ENCODE data around the gene STX18. TPM values are rescaled to one million over a fixed set of nuclear protein-coding genes. Genes with fewer than 3 reads are reported as not detected.

Gene STX18
- total RNA-seq, 2 experiments from 2014 or later: 19.5 to 20.0 TPM

DNA sequence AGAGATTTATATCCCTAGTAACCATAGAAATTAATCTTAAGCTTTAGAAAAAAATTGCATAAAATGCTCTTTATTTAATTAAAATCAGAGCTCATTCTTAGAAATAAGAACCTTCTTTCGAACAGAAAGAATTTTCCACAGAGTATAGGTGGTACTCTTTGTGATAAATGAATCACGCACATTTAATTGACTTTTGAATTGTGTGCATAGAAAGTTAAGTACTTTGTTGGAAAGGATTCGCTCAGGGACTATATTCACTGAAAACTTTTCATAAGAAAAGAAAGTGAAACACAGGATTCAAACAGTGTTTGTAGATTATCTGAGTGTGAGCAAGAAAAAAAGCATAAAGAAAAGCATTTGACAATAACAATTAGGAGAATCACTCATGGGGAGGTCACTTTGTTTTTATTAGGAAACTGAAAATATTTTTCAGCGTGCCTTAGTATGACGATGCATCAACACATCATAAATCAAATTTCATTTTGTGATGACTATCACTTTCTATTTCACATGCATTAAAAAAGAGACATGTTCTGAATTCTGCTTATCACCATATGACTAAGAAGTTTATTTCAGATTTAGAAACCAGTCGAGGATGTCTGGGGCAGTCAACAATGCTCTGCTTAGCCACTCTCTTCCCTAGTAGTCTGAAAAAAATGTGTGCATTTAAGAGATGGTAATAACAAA, 49.5 kb downstream of the STX18 start:
- peak; percentile 83 for ATAC-seq
- POLR2A ChIA-PET: no interaction called here
- H3K27me3 Mint-ChIP-seq: no peaks in the 10 kb centered on the region
- no peaks in the 10 kb centered on the region for H3K36me3 Mint-ChIP-seq (ENCODE audit: low read depth)
- no peaks in the 10 kb centered on the region for H3K9me3 Mint-ChIP-seq
- TF ChIP-seq, protein P1, sequence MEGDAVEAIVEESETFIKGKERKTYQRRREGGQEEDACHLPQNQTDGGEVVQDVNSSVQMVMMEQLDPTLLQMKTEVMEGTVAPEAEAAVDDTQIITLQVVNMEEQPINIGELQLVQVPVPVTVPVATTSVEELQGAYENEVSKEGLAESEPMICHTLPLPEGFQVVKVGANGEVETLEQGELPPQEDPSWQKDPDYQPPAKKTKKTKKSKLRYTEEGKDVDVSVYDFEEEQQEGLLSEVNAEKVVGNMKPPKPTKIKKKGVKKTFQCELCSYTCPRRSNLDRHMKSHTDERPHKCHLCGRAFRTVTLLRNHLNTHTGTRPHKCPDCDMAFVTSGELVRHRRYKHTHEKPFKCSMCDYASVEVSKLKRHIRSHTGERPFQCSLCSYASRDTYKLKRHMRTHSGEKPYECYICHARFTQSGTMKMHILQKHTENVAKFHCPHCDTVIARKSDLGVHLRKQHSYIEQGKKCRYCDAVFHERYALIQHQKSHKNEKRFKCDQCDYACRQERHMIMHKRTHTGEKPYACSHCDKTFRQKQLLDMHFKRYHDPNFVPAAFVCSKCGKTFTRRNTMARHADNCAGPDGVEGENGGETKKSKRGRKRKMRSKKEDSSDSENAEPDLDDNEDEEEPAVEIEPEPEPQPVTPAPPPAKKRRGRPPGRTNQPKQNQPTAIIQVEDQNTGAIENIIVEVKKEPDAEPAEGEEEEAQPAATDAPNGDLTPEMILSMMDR (IDR thresholded peaks at IDR 0.05): no peak
- DNase-seq: peak; percentile 5
- peaks cover 7% of the 10 kb centered on the region for H3K4me1 Mint-ChIP-seq (ENCODE audit: low read depth)
- CTCF ChIA-PET: interaction anchor here (1.6 kb wide), 1 partner anchor 12 kb away, joined by 5 read pairs; no protein-coding TSS in a partner anchor
- H3K4me3 Mint-ChIP-seq: peak overlapping the region; percentile 53
- intact Hi-C loops (cut with micrococcal nuclease): no loop called here
- peak overlapping the region; percentile 65 for H3K27ac Mint-ChIP-seq

DNA sequence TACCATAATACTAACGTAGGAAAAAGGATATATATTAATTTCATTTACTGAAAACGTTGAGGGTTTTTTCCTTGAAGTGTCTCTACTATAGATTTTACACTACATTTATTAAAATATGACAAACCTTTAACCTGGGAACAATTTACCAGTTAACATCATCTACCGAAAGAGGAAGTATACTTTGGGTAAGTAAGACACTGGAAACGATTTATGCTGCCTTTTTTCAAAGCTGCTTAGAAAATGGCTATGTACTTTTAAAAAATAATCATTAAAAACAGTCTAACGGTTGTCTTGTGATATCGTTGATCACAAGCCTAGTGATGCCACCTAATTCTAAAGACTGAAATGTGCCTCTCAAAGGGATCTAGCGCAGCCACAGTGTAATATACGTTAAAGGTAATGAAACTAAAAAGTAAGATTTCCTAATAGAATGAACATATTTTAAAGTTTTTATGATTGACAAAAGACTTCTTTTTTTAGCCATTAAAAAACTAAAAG, 50.4 kb downstream of the STX18 start:
- ATAC-seq (no peak), DNase-seq (no peak)
- TF ChIP-seq, protein P1 (IDR thresholded peaks at IDR 0.05): no peak
- Mint-ChIP-seq H3K4me3 (no peak overlapping the region), H3K27ac (no peak overlapping the region), H3K4me1 (ENCODE audit: low read depth) (peaks cover 7% of the 10 kb centered on the region), H3K27me3 (no peaks in the 10 kb centered on the region), H3K9me3 (no peaks in the 10 kb centered on the region), H3K36me3 (ENCODE audit: low read depth) (no peaks in the 10 kb centered on the region)
- intact Hi-C loops (cut with micrococcal nuclease): no loop called here
- CTCF ChIA-PET: interaction anchor here (1.6 kb wide), 1 partner anchor 11 kb away, joined by 5 read pairs; no protein-coding TSS in a partner anchor
- POLR2A ChIA-PET: no interaction called here

- H3K36me3 Mint-ChIP-seq (ENCODE audit: low read depth): no peaks in the 10 kb centered on the region
- TF ChIP-seq, protein P1 (IDR thresholded peaks at IDR 0.05): no peak
- H3K27me3 Mint-ChIP-seq: no peaks in the 10 kb centered on the region
- POLR2A ChIA-PET: interaction anchor here (1.4 kb wide), 1 partner anchor 51 kb away, joined by 5 read pairs; the partner anchor contains the start of gene STX18
- no peak overlapping the region for H3K4me3 Mint-ChIP-seq
- no peak for DNase-seq
- no peak for ATAC-seq
- H3K9me3 Mint-ChIP-seq: no peaks in the 10 kb centered on the region
- intact Hi-C loops (cut with micrococcal nuclease): no loop called here
- no peak overlapping the region for H3K27ac Mint-ChIP-seq
- peaks cover 7% of the 10 kb centered on the region for H3K4me1 Mint-ChIP-seq (ENCODE audit: low read depth)
- CTCF ChIA-PET: interaction anchor here (1.6 to 4.2 kb wide), 2 partner anchors 10 to 85 kb away, joined by 5 to 18 read pairs; no protein-coding TSS in a partner anchor
Measured at GRCh38 chr4:4490816-4491215, 51.0 kb downstream of the STX18 start.

GRCh38 chr4:4490041-4490440, 51.8 kb downstream of the STX18 start:
- POLR2A ChIA-PET: interaction anchor here (1.4 kb wide), 1 partner anchor 52 kb away, joined by 5 read pairs; the partner anchor contains the start of gene STX18
- H3K36me3 Mint-ChIP-seq (ENCODE audit: low read depth): no peaks in the 10 kb centered on the region
- H3K4me3 Mint-ChIP-seq: no peak overlapping the region
- TF ChIP-seq, protein P1 (IDR thresholded peaks at IDR 0.05): no peak
- intact Hi-C loops (cut with micrococcal nuclease): no loop called here
- CTCF ChIA-PET: interaction anchor here (1.6 to 4.2 kb wide), 3 partner anchors 26 to 198 kb away, joined by 3 to 18 read pairs (median 4); no protein-coding TSS in a partner anchor
- H3K4me1 Mint-ChIP-seq (ENCODE audit: low read depth): peaks cover 7% of the 10 kb centered on the region
- ATAC-seq (no peak), DNase-seq (no peak)
- H3K27ac Mint-ChIP-seq: no peak overlapping the region
- H3K9me3 Mint-ChIP-seq: no peaks in the 10 kb centered on the region
- no peaks in the 10 kb centered on the region for H3K27me3 Mint-ChIP-seq

Measured in activated CD8-positive, alpha-beta T cell treated with anti-CD3 and anti-CD28 coated beads for 36 hours (primary cell).